ENCODE measurements around the gene MTR.

- TF ChIP-seq CTCF (IDR thresholded peaks at IDR 0.05; ENCODE audit: insufficient read depth, low read length, poor library complexity, severe bottlenecking) (no peak), EZH2phosphoT487 (conservative IDR thresholded peaks at IDR 0.05; ENCODE audit: low read length) (no peak)
Observed at GRCh38 chr1:236821091-236821627, 26.1 kb downstream of the MTR start.

All from SU-DHL-6 (cell line).